RWPE2 (cell line): ENCODE data around the gene PLEKHA5.

Experiments used
- ATAC-seq: fragments of 200-7000 bp; cut with Tn5 transposase; 3 replicates; pipeline ENCODE4 v1.9.1; 2021; ENCODE audit warnings: low read depth
- DNase-seq: peaks from one replicate; pipeline ENCODE4 v3.0.0-alpha.2; 2020; ENCODE audit warnings: low spot score
- H3K27ac ChIP-seq: fragments of 450-650 bp; 2 replicates; pipeline ENCODE4 v1.5.1; 2017; ENCODE audit warnings: mild to moderate bottlenecking; ENCODE audit not compliant: poor library complexity, severe bottlenecking
- H3K27me3 ChIP-seq: fragments of 250-450 bp; sonication (Bioruptor Pico); 2 replicates; pipeline ENCODE4 v1.5.1; 2021; ENCODE audit warnings: mild to moderate bottlenecking, moderate library complexity; ENCODE audit not compliant: insufficient read depth, poor library complexity, severe bottlenecking
- H3K36me3 ChIP-seq: fragments of 250-450 bp; sonication (Bioruptor Pico); 2 replicates; pipeline ENCODE4 v1.5.1; 2020; ENCODE audit warnings: low read depth, mild to moderate bottlenecking, moderate library complexity
- H3K4me1 ChIP-seq: fragments of 250-450 bp; sonication (Bioruptor Pico); 2 replicates; pipeline ENCODE4 v1.5.1; 2021; ENCODE audit warnings: mild to moderate bottlenecking, moderate library complexity; ENCODE audit not compliant: insufficient read depth, poor library complexity, severe bottlenecking
- H3K4me3 ChIP-seq: fragments of 250-450 bp; sonication (Bioruptor Pico); 2 replicates; pipeline ENCODE4 v1.5.1; 2021; ENCODE audit warnings: mild to moderate bottlenecking, moderate library complexity; ENCODE audit not compliant: severe bottlenecking
- H3K9me3 ChIP-seq: fragments of 250-450 bp; sonication (Bioruptor Pico); 2 replicates; pipeline ENCODE4 v1.5.1; 2021; ENCODE audit warnings: mild to moderate bottlenecking, moderate library complexity; ENCODE audit not compliant: severe bottlenecking
- TF ChIP-seq, protein P1 (sequence below): fragments of 450-650 bp; IDR thresholded peaks from one replicate; pipeline ENCODE4 v1.5.1; 2017; ENCODE audit warnings: mild to moderate bottlenecking, moderate library complexity; ENCODE audit not compliant: poor library complexity, severe bottlenecking

The PLEKHA5 gene

DNA sequence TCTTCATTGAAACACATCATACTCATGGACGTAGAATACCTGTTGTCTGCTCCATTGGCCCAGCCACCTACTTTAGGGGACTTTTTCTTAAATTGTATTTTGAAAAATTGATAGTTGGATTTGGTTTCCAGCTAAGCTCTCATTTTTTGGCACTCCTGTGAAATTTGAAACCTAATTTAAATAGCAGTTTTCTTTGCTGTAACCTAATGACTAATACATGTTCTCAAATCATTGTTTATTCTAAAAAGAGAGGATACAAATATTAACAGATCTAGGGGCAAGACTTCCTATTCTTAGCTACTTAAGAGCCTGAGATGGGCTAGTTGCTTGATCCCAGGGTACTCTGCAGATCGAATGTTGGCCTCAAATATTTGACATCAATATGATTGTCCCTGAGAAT lies 78.9 kb downstream of the PLEKHA5 start:
- no peaks in the 10 kb centered on the region for H3K9me3 ChIP-seq
- H3K36me3 ChIP-seq: no peaks in the 10 kb centered on the region
- no peak for ATAC-seq
- TF ChIP-seq, protein P1, sequence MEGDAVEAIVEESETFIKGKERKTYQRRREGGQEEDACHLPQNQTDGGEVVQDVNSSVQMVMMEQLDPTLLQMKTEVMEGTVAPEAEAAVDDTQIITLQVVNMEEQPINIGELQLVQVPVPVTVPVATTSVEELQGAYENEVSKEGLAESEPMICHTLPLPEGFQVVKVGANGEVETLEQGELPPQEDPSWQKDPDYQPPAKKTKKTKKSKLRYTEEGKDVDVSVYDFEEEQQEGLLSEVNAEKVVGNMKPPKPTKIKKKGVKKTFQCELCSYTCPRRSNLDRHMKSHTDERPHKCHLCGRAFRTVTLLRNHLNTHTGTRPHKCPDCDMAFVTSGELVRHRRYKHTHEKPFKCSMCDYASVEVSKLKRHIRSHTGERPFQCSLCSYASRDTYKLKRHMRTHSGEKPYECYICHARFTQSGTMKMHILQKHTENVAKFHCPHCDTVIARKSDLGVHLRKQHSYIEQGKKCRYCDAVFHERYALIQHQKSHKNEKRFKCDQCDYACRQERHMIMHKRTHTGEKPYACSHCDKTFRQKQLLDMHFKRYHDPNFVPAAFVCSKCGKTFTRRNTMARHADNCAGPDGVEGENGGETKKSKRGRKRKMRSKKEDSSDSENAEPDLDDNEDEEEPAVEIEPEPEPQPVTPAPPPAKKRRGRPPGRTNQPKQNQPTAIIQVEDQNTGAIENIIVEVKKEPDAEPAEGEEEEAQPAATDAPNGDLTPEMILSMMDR: no peak
- H3K27ac ChIP-seq: no peak overlapping the region
- DNase-seq: no peak
- no peaks in the 10 kb centered on the region for H3K27me3 ChIP-seq
- no peaks in the 10 kb centered on the region for H3K4me1 ChIP-seq
- H3K4me3 ChIP-seq: no peak overlapping the region

- DNase-seq (no peak), ATAC-seq (no peak)
- Histone ChIP-seq H3K27me3 (no peaks in the 10 kb centered on the region), H3K4me3 (no peak overlapping the region), H3K4me1 (no peaks in the 10 kb centered on the region), H3K36me3 (no peaks in the 10 kb centered on the region), H3K27ac (no peak overlapping the region), H3K9me3 (no peaks in the 10 kb centered on the region)
- TF ChIP-seq, protein P1: no peak
Observed at GRCh38 chr12:19209661-19210060, 80.1 kb downstream of the PLEKHA5 start.

DNA sequence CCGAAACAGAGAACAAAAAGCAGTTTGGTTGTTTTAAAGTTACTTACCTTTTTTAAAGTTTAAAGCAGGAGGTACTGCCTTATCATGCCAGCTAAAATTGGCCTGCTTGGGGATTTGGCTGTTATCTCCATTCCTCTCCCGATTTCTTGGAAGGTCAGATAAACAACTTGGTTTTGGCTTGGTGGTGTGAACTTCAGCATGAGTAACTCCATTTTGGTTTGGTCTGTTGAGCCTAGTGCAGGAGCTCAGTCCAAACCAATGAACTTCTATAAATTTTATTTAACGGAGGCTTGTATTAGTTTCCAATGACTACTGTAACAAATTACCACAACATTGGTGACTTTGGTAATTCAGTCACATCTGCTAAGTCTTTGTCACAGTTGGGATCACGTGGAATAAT lies 82.3 kb downstream of the PLEKHA5 start:
- no peaks in the 10 kb centered on the region for H3K4me1 ChIP-seq
- H3K27ac ChIP-seq: no peak overlapping the region
- no peak for ATAC-seq
- DNase-seq: no peak
- no peaks in the 10 kb centered on the region for H3K9me3 ChIP-seq
- TF ChIP-seq, protein P1: no peak
- no peak overlapping the region for H3K4me3 ChIP-seq
- H3K27me3 ChIP-seq: no peaks in the 10 kb centered on the region
- H3K36me3 ChIP-seq: no peaks in the 10 kb centered on the region

GRCh38 chr12:19212245-19212644 lies 82.7 kb downstream of the PLEKHA5 start:
- DNase-seq (no peak), ATAC-seq (no peak)
- Histone ChIP-seq H3K4me3 (no peak overlapping the region), H3K9me3 (no peaks in the 10 kb centered on the region), H3K36me3 (no peaks in the 10 kb centered on the region), H3K4me1 (no peaks in the 10 kb centered on the region), H3K27me3 (no peaks in the 10 kb centered on the region), H3K27ac (no peak overlapping the region)
- TF ChIP-seq, protein P1: no peak

DNA sequence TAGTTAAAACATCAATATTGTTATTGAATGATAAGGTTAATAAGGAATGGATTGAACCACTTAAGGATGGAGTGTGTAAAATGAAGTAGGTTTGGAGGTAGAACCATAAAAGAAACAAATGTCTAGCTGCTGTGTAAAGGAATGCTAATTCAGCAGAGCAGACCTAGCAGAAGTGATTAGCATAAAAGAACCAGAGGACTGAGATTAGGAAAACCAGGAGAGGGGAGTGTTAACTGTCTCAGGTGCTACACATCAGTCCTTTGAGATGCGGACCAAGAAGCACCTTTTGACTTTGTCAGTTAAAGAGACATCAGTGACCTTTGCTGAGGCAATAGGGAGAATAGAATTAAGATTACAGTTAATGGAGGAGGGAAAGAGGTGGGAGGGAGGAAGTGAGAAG lies 84.5 kb downstream of the PLEKHA5 start:
- no peaks in the 10 kb centered on the region for H3K9me3 ChIP-seq
- H3K4me3 ChIP-seq: no peak overlapping the region
- ATAC-seq (no peak), DNase-seq (no peak)
- no peaks in the 10 kb centered on the region for H3K27me3 ChIP-seq
- no peak overlapping the region for H3K27ac ChIP-seq
- TF ChIP-seq, protein P1: no peak
- H3K4me1 ChIP-seq: no peaks in the 10 kb centered on the region
- no peaks in the 10 kb centered on the region for H3K36me3 ChIP-seq
